HG02981 (cell line): ENCODE data around the gene BIRC6.
"Not testable (repeated sequence)": the region's sequence is repeated elsewhere in the genome, so short reads cannot be mapped to it uniquely, and the experiment has no call there.

ENCODE experiments used
- ATAC-seq: cut with Tn5 transposase; IDR thresholded peaks from one replicate; pipeline ENCODE4 v1.9.1; 2021; ENCODE audit warnings: mild to moderate bottlenecking, moderate library complexity; ENCODE audit not compliant: unreplicated experiment

The BIRC6 gene

GRCh38 chr2:32356681-32357317 is at the start of gene BIRC6:
Gene BIRC6 (plus strand): TSS chr2:32357023. CDS start chr2:32357162, 139 bp downstream.
- peak; percentile 87 for ATAC-seq

GRCh38 chr2:32310577-32310976 is 46.2 kb upstream of the BIRC6 start:
- ATAC-seq: no peak

GRCh38 chr2:32314886-32315285 is 41.9 kb upstream of the BIRC6 start:
- ATAC-seq: no peak

- ATAC-seq: not testable (repeated sequence)
Measured at GRCh38 chr2:32328679-32329078, 28.1 kb upstream of the BIRC6 start.

GRCh38 chr2:32329180-32329980 is 27.4 kb upstream of the BIRC6 start:
- ATAC-seq: not testable (repeated sequence)

- no peak for ATAC-seq
Measured at GRCh38 chr2:32330136-32330535, 26.7 kb upstream of the BIRC6 start.

- no peak for ATAC-seq
Measured at GRCh38 chr2:32342801-32343200, 14.0 kb upstream of the BIRC6 start.

GRCh38 chr2:32350797-32351196 is 6.0 kb upstream of the BIRC6 start:
- not testable (repeated sequence) for ATAC-seq

GRCh38 chr2:32355976-32356680 is 695 bp upstream of the BIRC6 start:
- no peak for ATAC-seq

GRCh38 chr2:32357318-32358110 is 691 bp downstream of the BIRC6 start:
- ATAC-seq: peak; percentile 9

GRCh38 chr2:32358111-32358482 is 1.3 kb downstream of the BIRC6 start:
- no peak for ATAC-seq

- ATAC-seq: no peak
Measured at GRCh38 chr2:32360416-32360815, 3.6 kb downstream of the BIRC6 start.

- ATAC-seq: not testable (repeated sequence)
Measured at GRCh38 chr2:32362997-32363396, 6.2 kb downstream of the BIRC6 start.

- peak; percentile 85 for ATAC-seq
Measured at GRCh38 chr2:32363597-32363996, 6.8 kb downstream of the BIRC6 start.

GRCh38 chr2:32364290-32364689 is 7.5 kb downstream of the BIRC6 start:
- not testable (repeated sequence) for ATAC-seq

GRCh38 chr2:32365679-32366078 is 8.9 kb downstream of the BIRC6 start:
- ATAC-seq: not testable (repeated sequence)

GRCh38 chr2:32366595-32366994 is 9.8 kb downstream of the BIRC6 start:
- no peak for ATAC-seq

GRCh38 chr2:32369222-32369621 is 12.4 kb downstream of the BIRC6 start:
- ATAC-seq: no peak

- ATAC-seq: not testable (repeated sequence)
Measured at GRCh38 chr2:32370942-32371341, 14.1 kb downstream of the BIRC6 start.

- ATAC-seq: no peak
Measured at GRCh38 chr2:32372519-32373182, 15.8 kb downstream of the BIRC6 start.
